Measurements from ENCODE around the gene RBM34. TPM values are rescaled to one million over a fixed set of nuclear protein-coding genes. Genes with fewer than 3 reads are reported as not detected.

Gene RBM34
- total RNA-seq, 1 donor from 2014 or later: 72.1 TPM

GRCh38 chr1:235149824-235150223, 11.2 kb downstream of the RBM34 start:
- Mint-ChIP-seq H3K4me3 (no peak overlapping the region), H3K36me3 (peaks cover 41% of the 10 kb centered on the region), H3K9me3 (no peaks in the 10 kb centered on the region), H3K27me3 (ENCODE audit: low read depth) (no peaks in the 10 kb centered on the region), H3K27ac (no peak overlapping the region), H3K4me1 (no peaks in the 10 kb centered on the region)
- TF ChIP-seq, protein P1, sequence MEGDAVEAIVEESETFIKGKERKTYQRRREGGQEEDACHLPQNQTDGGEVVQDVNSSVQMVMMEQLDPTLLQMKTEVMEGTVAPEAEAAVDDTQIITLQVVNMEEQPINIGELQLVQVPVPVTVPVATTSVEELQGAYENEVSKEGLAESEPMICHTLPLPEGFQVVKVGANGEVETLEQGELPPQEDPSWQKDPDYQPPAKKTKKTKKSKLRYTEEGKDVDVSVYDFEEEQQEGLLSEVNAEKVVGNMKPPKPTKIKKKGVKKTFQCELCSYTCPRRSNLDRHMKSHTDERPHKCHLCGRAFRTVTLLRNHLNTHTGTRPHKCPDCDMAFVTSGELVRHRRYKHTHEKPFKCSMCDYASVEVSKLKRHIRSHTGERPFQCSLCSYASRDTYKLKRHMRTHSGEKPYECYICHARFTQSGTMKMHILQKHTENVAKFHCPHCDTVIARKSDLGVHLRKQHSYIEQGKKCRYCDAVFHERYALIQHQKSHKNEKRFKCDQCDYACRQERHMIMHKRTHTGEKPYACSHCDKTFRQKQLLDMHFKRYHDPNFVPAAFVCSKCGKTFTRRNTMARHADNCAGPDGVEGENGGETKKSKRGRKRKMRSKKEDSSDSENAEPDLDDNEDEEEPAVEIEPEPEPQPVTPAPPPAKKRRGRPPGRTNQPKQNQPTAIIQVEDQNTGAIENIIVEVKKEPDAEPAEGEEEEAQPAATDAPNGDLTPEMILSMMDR (IDR thresholded peaks at IDR 0.05; ENCODE audit: unreplicated experiment): no peak
- no peak for DNase-seq (ENCODE audit: low spot score in 2 of 2, unreplicated experiment in 2 of 2)

DNA sequence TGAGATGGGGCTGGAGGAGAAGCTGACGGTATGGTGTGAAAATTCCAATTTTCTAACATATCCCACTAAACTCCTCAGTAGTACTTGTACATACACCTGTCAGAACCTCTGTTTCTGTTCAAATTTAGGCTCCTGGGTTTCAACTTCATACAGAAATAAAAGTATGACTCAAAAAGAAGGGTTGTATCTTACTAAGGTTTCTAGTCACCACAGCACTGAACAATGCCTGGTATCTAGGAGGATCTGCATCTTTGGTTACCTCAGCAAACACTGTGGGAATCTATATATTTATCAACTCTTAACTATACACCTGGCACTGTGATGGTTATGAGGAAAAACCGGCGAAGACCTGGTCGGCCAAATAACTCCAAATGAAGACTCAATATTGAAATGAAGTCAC, 13.8 kb downstream of the RBM34 start:
- H3K36me3 Mint-ChIP-seq: peaks cover 35% of the 10 kb centered on the region
- no peak overlapping the region for H3K4me3 Mint-ChIP-seq
- H3K9me3 Mint-ChIP-seq: no peaks in the 10 kb centered on the region
- no peaks in the 10 kb centered on the region for H3K4me1 Mint-ChIP-seq
- no peaks in the 10 kb centered on the region for H3K27me3 Mint-ChIP-seq (ENCODE audit: low read depth)
- DNase-seq (ENCODE audit: low spot score in 2 of 2, unreplicated experiment in 2 of 2): no peak
- H3K27ac Mint-ChIP-seq: no peak overlapping the region
- TF ChIP-seq, protein P1 (IDR thresholded peaks at IDR 0.05; ENCODE audit: unreplicated experiment): no peak

GRCh38 chr1:235145639-235146038, 15.4 kb downstream of the RBM34 start:
- no peak for DNase-seq (ENCODE audit: low spot score in 2 of 2, unreplicated experiment in 2 of 2)
- TF ChIP-seq, protein P1 (IDR thresholded peaks at IDR 0.05; ENCODE audit: unreplicated experiment): no peak
- Mint-ChIP-seq H3K4me3 (no peak overlapping the region), H3K27me3 (ENCODE audit: low read depth) (no peaks in the 10 kb centered on the region), H3K27ac (no peak overlapping the region), H3K9me3 (no peaks in the 10 kb centered on the region), H3K36me3 (peaks cover 38% of the 10 kb centered on the region), H3K4me1 (no peaks in the 10 kb centered on the region)

DNA sequence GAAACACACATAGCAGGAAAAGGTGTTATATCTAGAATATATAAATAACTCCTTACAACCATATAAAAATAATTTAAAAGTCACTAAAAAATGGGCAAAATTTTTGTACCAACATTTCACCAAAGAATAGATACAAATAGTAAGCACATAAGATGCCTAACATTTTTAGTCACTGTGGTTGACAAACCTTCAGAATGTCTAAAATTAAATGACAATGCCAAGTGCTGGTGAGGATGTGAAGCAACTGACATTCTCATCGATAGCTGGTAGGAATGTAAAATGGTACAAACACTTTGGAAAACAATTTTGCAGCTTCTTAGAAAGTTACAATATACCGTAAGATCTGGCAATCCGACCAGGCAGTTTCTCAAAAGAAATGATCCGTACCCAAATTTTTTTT, 18.1 kb downstream of the RBM34 start:
- no peaks in the 10 kb centered on the region for H3K9me3 Mint-ChIP-seq
- no peaks in the 10 kb centered on the region for H3K27me3 Mint-ChIP-seq (ENCODE audit: low read depth)
- H3K36me3 Mint-ChIP-seq: peaks cover 44% of the 10 kb centered on the region
- no peaks in the 10 kb centered on the region for H3K4me1 Mint-ChIP-seq
- DNase-seq (ENCODE audit: low spot score in 2 of 2, unreplicated experiment in 2 of 2): no peak
- H3K4me3 Mint-ChIP-seq: no peak overlapping the region
- TF ChIP-seq, protein P1 (IDR thresholded peaks at IDR 0.05; ENCODE audit: unreplicated experiment): no peak
- H3K27ac Mint-ChIP-seq: no peak overlapping the region

DNA sequence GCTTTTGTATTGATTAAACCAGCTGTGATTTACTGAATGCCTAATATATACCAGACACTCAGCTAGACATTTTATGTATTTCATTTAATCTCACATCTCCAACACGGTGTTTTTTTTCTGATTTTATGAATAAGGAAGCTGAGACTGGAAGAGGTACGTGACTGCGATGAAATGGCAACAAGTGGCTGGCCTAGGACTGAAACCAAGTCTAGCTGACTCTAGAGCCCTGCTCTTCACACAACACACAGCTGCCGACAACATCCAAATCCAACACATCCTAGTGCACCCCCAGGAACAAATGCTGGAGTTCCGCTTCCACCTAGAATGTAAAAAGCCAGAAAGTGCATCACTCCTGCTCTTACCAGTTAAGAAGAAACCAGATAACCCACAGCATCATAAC, 21.7 kb downstream of the RBM34 start:
- TF ChIP-seq, protein P1 (IDR thresholded peaks at IDR 0.05; ENCODE audit: unreplicated experiment): no peak
- Mint-ChIP-seq H3K36me3 (peaks cover 58% of the 10 kb centered on the region), H3K27ac (no peak overlapping the region), H3K27me3 (ENCODE audit: low read depth) (no peaks in the 10 kb centered on the region), H3K4me3 (no peak overlapping the region), H3K4me1 (no peaks in the 10 kb centered on the region), H3K9me3 (no peaks in the 10 kb centered on the region)
- no peak for DNase-seq (ENCODE audit: low spot score in 2 of 2, unreplicated experiment in 2 of 2)

DNA sequence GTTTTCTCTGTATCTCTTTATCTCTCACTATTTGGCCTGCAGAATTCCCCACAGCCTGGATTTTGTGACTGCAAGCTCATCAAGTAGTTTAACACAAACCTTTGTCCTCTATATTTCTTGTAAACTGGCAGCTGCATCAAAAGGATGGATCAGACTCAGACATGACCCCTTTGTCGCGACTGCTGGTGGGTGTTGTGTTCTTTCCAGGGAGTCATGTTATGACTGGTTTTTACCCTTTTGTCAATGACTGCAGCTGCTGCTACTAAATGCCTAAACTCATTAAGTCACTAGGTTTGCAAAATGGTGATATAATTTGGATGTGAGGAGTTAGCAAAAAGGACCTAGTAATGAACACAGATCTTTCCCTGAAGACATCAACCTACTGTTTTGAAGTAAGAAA, 22.2 kb downstream of the RBM34 start:
- no peaks in the 10 kb centered on the region for H3K27me3 Mint-ChIP-seq (ENCODE audit: low read depth)
- no peaks in the 10 kb centered on the region for H3K4me1 Mint-ChIP-seq
- peaks cover 58% of the 10 kb centered on the region for H3K36me3 Mint-ChIP-seq
- TF ChIP-seq, protein P1 (IDR thresholded peaks at IDR 0.05; ENCODE audit: unreplicated experiment): no peak
- no peak overlapping the region for H3K4me3 Mint-ChIP-seq
- H3K9me3 Mint-ChIP-seq: no peaks in the 10 kb centered on the region
- DNase-seq (ENCODE audit: low spot score in 2 of 2, unreplicated experiment in 2 of 2): no peak
- no peak overlapping the region for H3K27ac Mint-ChIP-seq

Measured in mesothelial cell of epicardium (in vitro differentiated cells).